HG02642 (cell line): ENCODE measurements around the gene HYAL1.
"Not testable (repeated sequence)": the region's sequence is repeated elsewhere in the genome, so short reads cannot be mapped to it uniquely, and the experiment has no call there.

Source experiments
- ATAC-seq: cut with Tn5 transposase; IDR thresholded peaks from one replicate; pipeline ENCODE4 v1.9.1; 2021; ENCODE audit warnings: mild to moderate bottlenecking; ENCODE audit not compliant: unreplicated experiment, poor library complexity

Gene HYAL1

DNA sequence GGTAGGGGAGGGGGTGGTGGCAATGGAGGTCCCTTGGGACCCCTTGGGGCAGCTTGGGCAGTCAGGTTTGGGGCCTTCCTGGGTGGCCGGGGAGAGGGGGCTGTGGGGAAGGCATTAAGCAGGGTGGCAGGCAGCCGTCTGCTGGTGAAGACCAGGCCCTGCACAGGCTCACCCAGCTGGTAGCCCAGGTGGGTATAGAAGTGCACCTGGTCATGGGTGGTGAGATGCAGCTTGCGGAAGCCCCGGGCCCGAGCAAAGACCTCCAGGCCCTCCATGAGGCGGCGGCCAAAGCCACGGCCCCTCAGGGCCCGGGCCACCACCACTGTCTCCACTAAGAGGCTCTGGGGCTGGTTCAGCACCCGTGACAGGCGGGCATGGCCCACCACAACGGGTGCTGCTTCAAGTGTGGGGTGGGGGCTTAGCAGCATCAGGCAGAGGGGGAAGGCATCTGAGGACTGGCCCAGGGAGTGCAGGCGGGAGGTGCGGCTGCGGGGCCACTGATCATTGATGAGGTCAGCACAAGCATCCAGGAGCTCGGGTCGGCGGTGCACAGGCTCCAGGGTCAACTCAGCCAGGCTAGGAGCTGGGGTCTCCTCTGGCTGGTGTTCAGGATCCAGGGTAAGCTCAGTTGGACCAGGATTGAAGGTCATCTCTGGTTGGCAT lies 6.5 kb downstream of the HYAL1 start:
- ATAC-seq = no peak

DNA sequence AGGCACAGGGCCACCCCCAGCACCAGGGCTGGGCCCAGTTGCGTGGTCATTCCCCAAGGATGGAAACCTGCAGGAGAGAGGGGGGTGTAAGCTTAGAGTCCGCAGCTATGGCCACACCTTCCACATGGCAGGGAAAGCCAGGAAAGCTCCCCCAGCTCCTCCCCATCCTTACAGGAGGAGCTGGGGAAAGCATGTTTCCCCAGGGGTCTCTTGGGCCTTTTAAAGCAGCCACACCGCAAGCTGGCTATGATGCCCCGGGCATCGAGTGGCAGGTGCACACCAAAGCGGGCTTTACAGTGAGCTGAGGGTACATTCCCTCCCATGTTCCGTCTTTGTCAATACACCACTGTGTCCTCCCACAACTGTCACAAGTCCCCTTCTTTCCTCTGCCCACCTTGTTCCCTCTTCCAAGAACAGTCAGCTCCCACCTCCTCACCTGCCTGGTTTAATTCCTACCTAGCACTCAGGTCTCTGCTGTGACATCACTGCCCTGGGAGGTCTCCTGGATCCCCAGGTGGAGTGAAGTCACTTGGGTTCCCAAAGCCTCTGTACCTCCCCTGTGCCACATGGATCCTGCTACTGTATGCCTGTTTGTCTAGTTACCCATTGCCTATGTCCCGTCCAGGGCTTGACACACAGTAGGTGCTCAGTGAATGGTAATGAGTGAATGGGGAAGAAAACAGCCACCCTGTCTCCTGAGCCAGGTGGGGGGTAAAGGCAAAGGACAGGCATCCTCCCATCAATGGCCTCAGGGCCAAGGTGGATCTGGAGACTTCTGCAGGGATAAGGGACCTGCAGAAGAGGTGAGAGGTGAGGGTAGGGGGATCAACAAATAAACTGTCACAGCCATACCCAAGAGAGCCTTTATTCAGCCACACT lies 7.6 kb downstream of the HYAL1 start:
- ATAC-seq = no peak

DNA sequence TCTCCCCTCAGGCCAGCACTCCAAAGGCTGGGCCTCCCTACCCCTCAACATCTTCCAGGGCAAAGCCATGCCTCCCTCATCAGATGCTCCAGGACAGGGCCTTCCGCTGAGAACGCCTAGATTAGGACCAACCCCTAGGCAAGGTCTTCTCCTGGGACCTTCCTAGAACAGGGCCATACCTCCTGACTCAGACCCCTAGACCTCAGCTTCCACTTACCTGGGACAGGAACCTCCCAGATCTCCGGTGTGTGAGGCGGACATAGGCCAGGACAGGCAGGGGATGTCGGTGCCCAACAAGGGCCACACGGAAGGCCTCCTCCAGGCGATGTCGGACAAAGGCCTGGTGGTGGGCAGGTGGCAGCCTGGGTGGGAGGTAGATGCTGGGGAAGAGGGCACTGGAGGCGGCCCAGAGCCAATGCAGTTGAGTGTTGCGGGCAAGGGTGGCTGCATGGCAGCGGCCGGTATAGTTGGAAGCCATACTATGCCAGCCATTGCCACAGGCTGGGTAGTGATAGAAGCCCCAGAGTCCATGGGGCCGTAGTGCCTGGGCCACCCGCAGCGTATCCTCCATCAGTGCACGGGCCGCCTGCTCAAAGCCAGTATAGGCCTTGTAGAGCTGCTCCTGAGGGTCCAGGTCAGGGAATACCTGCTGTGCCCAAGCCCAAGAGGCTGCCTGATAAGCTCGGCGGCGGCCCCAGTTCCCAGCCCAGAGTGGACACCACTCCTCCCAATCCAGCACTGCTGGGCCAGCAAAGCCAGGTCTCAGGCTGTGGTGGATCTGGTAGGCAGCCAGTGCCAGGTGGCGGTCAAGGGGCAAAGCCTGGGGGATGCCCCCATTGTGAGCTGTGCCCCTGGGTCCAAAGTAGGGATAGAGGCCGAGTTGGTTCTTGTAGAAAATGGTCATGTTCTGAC lies 8.6 kb downstream of the HYAL1 start:
- no peak for ATAC-seq

DNA sequence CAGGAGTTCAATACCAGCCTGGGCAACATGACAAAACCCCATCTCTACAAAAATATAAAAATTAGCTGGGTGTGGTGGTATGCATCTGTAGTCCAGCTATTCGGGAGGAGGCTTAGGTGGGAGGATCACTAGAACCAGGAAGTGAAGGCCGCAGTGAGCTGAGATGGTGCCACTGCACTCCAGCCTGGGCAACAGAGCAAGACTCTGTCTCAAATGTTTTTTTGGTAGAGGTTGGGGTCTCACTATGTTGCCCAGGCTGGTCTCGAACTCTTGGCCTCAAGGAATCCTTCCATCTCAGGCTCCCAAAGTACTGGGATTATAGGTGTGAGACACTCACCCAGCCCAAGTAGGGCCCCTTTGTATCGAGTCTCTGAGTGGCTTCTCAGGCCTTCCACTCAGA lies 9.3 kb downstream of the HYAL1 start:
- ATAC-seq = no peak

DNA sequence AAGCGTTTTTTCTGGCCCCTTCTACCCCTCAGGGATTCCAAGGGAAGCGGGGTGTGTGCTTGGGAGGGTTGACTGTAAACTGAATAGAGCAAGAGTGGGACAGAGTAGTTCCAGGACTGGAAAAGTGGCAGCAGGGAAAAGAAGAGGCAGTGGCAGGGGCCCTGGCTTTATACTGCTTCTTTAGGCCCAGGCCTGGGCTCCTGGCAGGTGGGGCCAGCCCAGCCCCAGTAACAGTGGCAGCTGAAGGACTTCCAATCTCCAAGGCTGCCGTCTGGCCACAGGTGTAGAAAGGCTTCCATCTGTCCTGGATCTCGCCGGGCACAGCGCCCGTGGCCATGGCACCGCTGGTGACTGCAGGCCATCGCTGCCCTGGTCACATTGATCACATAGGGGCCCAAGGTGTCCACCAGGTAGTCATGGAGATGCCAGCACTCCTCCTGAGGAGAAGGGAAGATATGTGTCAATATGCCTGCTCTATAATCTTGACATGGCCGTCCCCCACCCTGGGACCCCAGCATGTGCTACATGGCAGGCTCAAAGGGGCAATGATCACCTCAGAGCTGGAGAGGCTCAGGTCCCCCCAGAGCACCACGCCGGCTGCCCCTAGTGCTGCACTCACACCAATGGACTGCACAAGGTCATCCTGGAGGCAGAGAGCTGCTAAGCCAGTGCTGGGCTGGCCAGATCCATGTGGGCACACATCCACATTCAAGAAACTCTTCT lies 10.1 kb downstream of the HYAL1 start:
- ATAC-seq = no peak

DNA sequence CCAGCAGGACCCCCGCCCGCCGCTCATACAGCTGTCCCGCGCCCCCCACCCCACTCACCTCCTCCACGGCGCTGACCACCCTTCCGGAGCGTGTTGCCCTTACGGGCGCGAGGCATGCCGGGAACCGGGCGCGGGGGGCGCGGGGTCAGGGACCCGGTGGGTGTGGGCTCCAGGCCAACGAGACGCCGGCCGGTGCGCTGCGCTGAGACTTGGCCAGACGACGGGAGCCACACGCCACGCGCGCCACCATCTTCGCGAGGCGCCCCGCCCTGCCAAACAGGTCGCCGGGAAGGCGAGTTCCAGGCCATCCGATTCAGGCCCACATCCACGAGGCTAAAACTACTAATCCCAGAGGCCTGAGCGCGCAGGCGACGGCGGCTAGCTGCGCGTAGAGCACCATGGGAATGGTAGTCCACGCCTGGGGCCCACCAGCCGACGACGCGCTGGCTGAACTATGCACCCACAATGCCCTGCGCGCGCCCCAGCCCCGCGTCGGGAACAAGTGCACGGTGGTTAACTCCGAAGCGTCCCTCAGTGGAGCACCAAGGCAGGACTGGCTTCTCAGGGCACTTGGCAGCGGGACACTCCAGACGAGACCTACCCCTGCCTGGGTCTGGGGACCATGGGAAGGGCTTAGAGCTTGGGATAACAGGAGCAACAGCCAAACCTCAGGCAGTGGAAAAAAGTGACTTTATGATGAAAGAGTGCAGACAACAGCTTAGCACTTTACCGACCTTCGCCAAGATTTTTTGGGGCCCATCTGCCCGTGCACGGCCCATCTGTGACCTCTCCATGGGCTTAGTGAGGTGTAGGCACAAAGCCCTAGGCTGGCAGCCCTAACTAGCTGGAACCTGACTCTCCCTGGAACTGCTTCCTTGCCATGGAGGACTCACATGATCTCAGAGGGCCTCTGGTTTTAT lies 11.0 kb downstream of the HYAL1 start, which contains the start of gene IFRD2:
Gene IFRD2, minus strand, starts transcription at position 271 of the 920 bp plus-strand sequence. Its CDS starts 155 bp downstream, at position 116.
- peak; percentile 93 for ATAC-seq

DNA sequence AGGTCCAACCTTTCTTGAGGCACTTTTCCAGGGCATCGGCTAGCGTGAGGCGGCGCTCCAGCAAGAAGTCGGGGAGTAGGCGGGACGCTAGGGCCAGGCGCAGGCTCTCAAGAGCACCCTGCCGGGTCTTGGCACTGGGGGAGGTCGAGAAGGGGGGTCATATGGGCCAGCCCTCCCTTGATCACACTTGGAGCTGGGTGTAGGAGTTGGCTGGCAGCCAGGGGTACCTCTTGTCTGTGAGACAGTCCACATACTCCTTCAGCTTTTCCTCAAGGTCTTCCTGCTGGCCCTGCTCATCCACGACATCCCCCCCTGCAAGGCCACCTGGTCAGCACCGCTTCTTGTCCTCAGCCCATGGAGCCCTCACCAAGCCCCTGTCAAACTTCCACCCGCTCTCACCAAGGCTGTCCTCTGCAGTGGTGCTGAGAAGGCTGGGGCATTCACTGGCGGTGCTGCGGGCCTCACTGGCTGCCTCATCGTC lies 13.2 kb downstream of the HYAL1 start:
- ATAC-seq = no peak

DNA sequence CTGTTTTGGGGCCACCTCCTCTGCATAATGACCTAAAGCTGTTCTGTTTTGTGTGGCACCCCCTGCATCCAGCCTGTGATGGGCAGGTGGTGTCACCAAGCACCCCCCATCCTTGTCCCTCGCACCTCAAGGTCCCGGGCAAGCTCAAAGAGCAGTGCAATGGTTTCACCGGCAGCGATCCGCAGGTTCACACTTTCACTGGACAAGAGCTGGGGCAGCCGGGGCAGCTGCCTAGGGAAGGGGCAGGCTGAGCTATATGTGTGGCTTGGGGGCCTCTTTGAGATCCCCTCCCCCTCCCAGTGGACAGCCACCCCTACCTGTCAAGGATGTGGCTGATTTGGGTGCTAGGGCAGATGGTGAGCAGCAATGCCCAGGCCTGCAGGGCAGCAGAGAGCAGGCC lies 14.2 kb downstream of the HYAL1 start:
- no peak for ATAC-seq

DNA sequence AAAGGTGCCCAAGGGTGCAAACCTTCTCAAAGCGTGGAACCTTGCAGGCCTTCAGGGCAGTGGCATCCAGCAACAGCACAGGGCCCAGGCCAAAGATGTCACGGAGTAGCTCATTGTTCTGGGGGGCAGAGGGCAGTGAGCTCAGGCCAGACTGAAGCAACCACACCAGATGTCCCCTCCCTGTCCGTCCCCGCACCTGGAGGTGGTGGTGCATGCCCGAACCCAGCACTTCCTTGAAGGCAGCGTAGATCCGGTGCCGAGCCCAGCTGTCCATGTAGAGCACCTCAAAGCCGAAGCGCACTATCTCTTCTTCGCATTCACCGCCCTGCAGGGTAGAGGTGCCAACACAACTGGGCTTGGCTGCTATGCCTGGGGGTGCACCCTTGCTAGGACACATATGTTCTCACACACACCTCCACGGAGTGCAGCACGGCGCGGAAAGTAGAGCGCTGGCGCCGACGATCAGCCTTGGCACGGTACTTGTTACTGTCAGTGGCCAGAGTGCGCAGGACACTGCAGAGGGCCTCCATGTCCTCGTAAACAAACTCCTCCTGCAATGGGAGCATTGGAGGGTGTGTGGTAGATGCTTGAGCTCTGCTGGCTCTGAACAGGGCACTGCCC lies 14.9 kb downstream of the HYAL1 start:
- no peak for ATAC-seq

DNA sequence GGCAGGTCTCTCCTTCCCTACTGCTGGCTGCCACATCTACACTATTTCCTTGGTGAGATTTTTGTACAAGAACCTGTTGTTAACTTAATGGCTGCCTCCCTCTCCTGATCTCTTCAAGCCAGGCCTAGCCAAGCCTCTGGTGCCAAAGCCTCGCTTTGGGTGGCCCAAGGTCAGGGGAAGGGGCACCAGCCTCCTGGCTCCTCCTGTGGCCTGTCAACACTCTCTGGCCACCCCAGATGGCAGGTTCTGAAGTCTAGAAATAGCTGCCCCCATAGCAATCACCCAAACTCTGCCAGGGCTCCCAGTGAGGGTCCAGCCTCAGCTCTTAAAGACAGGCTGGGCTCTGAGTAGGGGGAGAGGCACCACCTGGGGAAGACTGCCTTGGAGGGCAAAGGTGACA lies 16.1 kb downstream of the HYAL1 start:
- ATAC-seq = no peak

DNA sequence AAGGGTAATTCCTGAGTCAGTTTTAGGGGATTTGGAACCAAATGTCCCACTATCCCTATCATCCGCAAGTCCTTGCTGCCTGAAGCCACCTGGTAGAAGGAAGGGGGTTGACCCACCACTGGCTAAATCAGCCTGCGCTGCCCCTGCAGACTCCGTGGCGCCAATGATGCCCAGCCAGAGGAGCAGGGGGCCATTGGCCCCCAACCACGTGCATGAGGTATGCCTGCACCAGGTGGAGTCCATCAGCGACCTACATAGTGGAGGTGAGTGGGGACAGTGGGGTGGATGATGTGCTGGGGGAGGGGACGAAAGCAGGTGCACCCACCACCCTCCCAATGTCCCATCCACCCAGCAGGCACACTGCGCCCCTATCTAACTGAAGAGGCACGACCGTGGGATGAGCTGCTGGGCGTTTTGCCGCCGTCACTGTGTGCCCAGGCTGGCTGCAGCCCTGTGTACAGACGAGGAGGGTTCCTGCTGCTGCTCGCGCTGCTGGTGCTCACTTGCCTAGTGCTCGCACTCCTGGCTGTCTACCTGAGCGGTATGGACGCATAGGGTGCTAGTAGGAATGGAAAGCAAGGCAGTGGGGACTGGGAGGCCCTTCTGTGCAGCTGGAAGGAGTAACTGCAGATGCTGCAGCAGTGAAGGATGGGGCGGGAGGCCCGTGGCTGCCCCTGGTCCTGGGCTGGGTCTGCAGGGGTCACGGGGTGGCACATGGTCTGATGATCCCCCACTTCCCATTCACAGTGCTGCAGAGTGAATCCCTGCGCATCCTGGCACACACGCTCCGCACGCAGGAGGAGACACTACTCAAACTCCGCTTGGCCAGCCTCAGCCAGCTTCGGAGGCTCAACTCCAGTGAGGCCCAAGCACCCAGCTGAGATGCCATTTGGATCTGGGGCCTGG lies 16.8 kb downstream of the HYAL1 start:
- no peak for ATAC-seq

DNA sequence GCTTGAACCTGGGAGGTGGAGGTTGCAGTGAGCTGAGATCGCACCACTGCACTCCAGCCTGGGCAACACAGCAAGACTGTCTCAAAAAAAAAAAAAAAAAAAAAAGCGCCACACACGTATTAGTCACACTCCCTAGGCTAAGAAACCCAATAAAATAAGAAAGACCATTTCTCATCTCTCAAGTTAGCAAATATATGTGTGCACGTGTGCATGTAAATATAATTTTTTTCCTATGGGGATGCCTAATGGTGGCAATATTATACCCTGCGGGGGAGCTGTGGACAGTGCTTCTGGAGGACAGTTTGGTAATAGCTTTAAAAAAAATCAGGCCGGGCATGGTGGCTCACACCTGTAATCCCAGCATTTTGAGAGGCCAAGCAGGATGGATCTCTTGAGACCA lies 19.3 kb downstream of the HYAL1 start:
- ATAC-seq = not testable (repeated sequence)

DNA sequence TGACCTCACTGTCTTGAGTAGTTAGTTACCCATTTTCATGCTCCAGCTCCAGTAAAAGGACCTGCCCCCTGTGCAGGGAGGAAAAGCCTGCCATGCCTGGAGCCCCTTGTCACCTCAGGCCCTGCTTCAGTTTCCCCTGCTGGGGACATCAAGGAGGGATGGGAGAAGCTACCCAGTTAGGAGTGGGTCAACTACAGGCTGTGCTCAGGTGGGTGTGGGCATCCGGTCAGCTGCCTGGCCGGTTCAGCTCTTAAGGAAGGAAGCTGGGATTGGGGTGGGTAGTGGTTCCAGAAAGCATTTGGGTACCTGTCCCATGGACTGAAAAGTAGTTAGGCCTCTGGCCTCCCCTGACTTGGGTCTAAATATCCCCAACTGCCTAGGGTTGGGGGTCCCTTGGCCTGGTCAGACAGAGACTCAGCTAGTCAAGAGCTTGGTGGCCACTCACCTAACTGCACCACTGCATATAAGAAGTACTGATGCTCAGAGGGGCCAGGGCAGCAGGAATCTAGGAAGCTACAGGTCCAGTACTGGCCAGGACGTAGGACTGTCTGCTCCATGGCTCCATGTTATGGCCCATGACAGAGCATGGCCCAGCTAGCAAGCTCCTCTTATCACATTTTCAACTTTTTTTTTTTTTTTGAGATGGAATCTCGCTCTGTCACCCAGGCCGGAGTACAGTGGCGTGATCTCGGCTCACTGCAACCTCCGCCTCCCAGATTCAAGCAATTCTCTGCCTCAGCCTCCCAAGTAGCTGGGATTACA lies 23.9 kb downstream of the HYAL1 start:
- no peak for ATAC-seq

DNA sequence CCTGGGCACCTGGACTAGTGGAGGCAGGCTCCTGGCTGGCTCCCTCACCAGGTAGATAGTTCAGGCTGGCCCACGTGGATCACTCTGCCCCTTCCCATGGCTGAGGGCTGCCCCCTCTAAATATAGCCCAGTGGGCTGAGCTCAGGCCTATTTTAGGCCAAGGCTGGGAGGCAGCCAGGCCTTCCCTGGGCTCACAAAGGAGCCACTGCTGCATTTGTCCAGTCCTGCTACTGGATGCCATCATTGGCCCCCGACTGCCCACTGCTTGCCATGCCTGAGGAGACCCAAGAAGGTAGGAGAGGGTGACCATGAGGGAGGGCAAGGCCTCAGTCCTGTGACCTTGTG lies 24.5 kb downstream of the HYAL1 start, which contains the start of gene LSMEM2:
Gene LSMEM2, plus strand, starts transcription at position 208 of the 345 bp plus-strand sequence. Its CDS starts 27 bp downstream, at position 235.
- no peak for ATAC-seq

DNA sequence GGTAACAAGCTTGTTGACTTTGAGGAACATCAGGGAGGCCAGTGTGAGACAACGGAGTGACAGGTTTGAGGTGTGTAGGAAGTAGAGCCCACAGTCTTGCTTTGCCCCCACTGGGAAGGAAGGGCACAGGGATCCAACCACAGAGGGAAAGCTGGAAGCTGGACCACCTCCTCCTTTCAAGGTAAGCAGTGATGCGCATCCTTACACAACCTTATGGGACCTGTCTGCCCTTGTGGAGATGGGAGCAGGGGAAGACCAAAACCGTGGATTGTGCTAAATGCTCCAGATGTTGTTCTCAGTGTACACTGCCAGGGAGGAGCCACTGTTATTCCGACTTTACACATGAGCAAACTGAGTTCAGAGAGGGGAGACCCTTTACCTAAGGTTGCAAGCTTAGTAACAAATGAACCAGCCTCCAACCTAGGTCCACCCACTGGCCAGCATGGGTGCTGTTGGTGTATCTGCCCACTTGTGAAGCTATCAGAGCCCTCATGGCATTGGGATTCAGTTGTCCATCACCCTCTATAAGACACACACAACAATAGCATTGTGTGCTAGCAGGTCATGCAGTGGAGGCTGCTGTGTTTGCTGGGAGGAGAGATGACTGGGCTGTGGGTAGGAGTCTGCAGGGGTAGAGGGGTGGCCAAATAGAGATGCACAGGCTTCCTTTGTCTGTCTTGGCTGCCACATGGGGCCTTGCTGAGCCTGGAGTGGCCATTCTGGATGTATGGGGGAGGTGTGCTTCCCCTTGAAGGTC lies 25.1 kb downstream of the HYAL1 start:
- ATAC-seq = no peak

DNA sequence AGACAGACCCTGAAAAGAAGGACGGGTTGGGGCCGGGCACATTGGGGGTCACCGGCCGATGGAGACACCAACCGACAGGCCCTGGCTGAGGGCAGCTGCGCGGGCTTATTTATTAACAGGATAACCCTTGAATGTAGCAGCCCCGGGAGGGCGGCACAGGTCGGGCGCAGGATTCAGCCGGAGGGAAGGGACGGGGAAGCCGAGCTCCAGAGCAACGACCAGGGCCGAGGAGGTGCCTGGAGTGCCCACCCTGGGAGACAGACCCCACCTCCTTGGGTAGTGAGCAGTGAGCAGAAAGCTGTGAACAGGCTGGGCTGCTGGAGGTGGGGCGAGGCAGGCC lies 26.6 kb downstream of the HYAL1 start:
- ATAC-seq = no peak
